Activated CD8-positive, alpha-beta memory T cell treated with anti-CD3 and anti-CD28 coated beads, Interleukin-2, amount 50 U/mL, for 4 hours (primary cell): ENCODE data around the gene MAT1A.
"Not testable (repeated sequence)": the region's sequence is repeated elsewhere in the genome, so short reads cannot be mapped to it uniquely, and the experiment has no call there.

Experiments used
- DNase-seq: peaks from one replicate; pipeline ENCODE4 v3.0.0-alpha.2; 2020

The MAT1A gene

DNA sequence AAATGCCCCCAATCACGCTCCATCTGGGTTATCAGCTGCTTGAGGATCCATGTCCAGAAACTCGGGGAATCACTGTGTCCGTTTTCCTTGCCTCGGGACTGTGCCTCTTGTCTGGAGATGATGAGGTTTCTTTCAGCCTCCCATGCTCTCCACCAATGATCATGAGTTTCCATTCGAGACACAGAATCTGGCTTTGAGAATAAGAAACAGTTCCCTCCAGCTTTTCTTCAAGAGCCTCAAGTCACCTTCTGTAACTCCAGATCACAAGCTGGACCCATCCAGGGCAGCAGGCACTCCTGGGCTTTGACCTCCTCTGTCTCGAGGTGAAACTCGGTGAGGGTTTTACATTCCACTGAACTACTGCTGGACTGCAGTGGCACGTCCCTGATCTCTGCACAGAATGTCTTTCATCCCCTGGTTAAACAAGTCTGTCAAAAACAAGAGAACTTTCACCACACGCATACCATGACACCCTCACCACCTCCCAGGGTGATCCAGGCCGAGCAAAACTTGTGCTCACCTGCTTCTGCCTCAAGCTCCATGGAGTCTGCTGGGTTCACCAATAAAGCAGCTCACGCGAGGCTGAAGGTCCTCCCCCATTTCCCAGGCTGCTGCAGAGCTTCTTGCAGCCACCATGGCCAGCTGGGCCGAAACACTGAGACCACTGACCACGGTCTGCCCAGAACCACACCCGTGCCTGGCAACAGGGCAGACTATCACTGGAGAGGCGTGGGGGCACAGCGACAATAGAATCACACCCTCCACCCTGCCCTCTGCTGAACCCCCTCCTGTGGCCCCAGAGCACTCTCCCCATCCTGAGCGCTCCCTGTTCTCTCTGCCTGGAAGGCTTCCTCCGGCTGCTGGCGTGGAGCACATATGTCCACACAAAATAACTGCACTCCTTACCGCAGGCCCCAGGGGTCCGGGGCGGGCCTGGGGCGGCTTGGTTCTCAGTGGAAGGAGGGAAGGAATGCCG, 25.1 kb downstream of the MAT1A start:
- no peak for DNase-seq

DNA sequence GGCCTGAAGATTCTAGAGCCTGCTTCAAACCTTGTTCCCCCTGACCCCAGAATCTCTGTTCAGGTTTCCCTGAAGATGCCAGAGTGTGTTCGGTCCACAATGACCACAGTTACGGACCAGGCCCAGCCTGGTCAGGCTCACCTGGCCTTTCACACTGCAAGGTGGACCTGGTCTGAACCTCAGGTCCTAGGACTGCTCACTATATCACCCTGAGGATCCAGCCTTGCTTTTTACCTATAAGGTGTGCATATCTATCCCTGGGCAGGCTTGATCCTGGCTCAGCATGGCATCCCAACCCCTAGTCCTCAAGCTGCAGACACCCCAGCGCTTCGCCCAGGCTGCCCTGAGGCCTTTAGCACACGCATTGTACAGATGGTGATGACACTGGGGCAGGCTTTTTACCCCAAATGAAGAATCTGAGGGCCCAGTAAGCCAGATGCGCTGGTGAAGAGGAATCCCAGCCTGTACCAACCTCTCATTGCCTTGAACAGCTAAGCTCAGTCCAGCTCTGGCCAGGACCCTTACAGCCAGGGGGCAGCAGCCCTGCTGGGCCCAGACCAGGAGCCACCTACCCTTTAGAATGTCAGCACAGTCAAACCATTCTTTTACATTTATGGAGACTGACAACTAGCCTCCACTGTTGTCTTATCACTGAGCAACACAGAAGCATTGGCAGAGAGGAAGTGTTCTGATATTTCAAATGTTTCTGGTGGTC, 28.0 kb downstream of the MAT1A start:
- DNase-seq = no peak

DNA sequence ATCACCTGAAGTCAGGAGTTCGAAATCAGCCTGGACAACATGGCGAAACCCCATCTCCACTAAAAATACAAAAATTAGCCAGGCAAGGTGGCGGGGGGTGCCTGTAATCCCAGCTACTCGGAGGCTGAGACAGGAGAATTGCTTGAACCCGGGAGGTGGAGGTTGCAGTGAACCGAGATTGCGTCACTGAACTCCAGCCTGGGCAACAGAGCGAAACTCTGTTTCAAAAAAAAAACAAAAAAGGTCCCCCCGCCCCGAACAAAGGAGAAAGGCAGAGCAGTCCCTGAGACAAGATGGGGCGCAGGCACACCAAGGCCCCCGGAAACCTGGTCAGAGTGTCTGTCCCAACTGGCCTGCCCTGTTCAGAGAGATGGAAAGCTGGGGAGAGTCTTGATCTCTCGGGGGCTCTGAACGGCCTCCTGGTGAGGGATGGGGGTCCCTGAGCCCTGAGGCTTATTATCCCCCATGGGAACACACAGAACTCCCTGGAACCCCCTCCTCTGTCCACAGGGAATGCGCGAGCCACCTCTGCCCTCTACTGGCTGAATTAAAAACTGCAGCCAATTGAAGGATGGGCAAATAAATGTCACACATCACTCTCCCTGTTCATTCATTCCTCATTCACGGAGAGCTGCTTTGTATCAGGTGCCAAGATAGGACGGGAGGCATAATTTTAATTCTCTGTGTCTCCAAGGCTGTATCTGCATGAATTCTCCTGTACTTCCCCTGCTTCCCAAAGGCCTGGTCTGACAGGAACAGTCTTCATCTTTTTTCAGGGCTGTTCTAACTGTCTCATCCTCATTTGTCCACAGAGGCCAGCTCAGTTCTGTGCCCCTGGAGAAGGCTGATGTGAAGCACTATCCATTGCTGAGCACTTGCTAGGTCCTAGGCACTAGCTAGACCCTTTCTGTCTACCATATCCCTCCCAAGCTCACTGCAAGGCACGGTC, 28.9 kb downstream of the MAT1A start:
- DNase-seq = no peak

DNA sequence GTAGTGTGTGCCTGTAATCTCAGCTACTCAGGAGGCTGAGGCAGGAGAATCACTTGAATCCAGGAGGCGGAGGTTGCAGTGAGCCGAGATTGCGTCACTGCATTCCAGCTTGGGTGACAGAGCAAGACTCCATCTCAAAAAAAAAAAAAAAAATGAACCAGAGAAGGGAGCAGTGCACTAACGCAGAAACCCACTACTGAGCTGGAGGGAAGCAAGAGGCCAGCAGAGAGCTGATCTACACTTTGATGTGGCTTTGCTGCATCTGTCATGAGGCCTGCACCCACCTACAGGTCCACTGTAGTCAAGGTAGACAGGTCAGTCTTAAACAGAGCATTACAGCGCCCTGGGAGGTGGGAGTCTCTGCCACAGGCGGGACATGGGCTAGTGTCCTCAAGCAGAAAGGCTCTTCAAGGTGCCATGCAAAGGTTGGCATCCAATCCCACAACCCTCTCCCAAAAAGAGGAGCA, 30.0 kb downstream of the MAT1A start:
- DNase-seq = no peak

DNA sequence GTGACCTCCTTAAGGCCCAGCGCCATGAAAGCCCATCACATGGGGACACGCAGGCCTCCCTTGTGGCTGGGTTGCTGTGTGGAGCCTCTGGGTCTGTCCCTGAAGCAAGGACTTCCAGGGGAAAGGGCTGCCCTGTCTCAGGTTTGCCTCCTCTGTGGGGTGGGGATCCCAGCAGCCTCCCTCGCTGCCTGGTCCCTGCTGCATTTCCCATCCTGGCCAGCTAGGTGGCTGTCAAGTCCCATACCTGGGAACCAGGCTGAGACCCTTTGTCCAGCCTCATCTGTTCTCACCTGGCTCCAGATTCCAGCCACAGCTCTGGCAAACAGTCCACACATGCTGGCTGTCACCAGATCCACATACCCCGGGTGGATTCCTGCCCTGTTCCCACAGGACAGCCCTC, 32.7 kb downstream of the MAT1A start:
- DNase-seq = not testable (repeated sequence)

DNA sequence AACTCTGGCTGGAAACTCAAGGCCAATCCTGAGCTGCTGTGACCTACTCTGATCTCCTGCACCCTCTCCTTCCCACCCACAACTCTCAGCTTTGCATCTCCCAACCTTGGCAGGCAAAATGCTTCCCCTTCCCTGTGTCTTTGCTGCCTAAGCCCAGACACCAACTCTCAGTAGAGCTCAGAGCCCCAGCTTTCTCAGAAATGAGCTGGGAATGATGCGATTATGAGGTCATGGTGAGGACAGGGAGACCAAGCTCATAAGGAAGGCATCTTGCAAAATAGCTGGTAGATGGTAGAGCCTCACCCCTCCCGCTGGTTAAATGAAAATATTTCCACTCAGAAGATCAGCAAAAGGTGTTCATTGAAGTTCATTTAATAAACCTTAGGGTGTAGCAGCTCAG, 34.7 kb downstream of the MAT1A start:
- DNase-seq = not testable (repeated sequence)

DNA sequence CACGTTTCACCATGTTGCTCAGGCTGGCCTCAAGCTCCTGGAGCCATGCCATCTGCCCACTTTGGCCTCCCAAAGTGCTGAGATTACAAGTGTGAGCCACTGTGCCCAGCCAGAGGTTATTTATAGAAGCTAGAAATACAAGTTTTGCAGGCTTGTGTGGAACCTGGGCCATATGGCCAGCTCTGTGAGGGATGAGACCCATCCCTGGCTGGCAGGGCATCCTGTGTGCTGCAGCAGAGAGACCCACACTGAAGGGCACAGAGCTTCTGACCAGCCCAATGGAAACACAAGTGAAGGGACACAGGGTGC, 35.5 kb downstream of the MAT1A start:
- DNase-seq = not testable (repeated sequence)

DNA sequence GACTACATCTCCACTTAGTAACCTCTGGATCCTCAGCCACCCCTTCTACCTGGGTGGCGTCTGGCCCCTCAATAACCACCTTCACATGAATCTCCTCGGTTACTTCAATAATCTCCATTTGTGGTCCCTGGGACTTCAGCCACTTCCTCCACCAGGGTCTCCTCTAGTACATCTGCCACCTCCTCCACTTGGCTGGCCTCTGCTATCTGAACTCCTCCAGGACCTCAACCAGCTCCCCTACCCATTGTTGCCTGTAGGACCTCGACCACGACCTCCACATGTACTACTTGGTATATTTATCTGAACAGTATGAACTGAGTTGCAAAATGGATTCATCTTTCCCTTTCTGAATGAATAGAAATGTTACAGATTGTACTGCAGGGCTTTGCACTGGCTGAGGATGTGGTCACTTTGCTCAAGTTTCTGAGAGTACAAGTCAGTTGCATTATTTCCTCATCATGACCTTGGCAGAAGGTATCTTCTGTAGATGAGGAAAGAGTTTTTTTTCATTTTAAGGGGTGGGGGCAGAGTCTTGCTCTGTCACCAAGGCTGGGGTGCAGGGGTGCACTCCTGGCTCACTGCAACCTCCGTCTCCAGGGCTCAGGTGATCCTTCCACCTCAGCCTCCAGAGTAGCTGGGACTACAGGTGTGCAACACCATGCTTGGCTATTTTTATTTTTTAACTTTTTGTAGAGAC, 36.0 kb downstream of the MAT1A start:
- DNase-seq = no peak

DNA sequence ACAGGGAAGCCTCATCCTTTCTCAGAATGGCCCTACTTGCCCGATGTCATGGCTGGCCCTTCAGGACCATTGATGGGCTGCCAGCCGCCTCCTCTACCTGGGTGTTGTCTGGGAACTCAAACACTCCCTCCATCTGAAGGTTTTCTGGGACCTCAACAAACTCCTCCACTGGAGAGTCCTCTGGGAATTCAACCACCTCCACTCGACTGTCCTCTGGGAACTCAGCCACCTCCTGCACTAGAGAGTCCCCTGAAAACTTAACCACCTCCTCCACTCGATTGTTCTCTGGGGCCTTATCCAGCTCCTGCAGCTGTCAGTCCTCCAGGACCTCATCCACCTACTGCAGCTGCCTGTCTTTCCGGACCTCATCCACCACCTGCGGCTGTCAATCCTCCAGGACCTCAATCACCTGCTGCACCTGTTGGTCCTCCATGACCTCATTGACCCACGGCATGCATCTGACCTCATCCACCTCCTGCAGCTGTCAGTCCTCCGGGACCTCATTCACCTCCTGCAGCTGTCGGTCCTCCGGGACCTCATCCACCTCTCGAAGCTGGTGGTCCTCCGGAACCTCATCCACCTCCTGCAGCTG, 37.1 kb downstream of the MAT1A start:
- no peak for DNase-seq

DNA sequence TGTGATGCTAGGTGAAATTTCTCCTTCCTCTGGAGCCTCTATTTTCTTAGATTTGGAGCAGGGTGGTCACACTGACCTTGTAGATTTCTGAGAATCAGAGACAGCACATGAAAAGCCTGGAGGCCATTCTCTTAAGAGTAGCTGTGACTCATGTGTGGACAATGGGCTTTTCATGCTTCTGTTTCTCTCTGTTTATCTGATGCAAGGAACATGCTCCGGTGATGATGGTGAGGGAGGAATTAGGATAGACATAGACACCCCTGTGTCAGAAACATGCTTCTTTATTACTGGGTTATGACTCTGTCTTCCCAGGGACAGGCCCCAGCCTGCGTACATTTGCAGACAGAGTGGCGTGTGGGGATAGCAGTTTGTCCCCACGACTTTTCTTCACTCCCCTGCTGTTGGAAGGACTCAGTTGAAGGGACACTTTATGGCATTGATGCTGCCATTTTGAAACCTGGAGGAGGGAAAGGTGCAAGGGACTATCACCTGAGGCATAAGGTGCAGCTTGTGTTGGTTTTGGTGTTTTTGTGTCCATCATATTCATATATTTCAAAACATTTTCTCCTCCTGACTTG, 37.7 kb downstream of the MAT1A start:
- DNase-seq = not testable (repeated sequence)

DNA sequence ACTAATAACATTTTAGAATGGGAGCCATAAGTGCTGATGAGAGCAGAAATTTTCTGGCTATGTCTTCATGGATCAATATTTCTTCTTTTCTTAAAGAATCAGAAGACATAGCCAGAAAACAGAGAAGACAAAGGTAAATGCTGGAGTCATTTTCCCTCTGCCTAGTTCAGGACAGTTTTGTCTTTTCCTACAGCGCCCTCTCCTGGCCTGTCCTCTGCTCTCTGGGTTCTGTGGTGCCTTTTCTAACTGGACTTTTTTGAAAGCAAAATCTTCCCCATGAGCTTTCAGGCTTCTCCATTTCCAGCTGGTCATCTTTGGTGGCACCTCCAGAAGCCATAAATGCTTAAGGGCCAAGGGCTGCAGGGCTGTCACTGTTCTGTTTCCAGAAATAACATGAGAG, 39.1 kb downstream of the MAT1A start:
- DNase-seq = not testable (repeated sequence)

DNA sequence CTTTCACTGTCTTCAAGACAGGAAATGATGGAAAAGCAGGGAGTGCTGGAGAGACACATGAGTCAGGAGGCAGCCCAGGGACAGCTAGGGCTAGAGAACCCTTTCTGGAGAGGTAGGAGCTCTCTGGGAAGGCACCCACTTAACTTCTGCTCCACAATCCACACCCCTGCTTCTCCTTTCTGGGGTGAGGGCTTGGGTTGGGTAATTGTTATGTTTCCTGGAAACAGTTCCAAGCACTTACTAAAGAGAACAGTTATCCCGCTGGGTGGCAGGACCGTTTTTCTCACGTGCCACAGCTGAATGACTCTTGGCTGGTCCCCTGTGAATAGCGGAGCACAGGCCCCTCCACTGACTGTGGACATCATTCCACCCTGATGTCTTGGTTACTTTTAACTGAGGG, 39.6 kb downstream of the MAT1A start:
- not testable (repeated sequence) for DNase-seq

DNA sequence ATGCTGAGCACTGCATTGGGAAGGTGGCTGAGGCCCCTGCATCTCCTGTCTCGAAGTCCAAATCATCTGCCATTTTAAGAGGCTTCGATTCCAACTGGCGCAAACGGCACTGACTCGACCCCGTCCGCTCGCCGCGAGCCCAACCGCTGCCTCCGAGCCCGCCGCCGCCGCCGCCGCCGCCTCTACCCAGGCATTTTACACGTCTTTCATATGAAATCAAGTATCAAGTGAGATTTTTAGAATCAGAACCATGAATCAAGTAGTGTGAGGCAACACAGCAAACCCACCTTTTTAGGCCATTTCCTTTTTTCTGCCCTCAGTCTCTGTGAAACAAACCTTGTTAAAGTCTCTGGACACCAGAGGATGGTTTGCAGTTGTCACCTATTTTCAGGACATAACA, 41.8 kb downstream of the MAT1A start:
- DNase-seq = not testable (repeated sequence)

DNA sequence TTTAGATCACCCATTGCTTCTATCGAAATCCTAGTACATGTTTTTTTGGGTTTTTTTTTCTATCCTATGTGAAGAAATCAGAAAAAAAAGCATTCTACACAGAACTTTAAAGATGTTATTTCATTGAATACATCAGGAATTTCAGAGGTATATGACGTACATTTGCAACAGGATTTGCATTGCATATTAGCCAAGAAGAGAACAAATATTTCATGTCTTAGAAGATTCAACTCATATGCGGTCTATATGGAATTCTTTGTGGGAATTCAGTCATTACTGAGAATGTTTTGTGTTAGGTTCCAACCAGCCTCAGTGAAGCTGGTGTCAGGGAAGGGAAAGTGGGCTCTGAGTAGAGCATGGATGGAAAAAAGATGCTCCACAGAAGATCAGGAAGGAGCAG, 45.1 kb downstream of the MAT1A start:
- DNase-seq = not testable (repeated sequence)

DNA sequence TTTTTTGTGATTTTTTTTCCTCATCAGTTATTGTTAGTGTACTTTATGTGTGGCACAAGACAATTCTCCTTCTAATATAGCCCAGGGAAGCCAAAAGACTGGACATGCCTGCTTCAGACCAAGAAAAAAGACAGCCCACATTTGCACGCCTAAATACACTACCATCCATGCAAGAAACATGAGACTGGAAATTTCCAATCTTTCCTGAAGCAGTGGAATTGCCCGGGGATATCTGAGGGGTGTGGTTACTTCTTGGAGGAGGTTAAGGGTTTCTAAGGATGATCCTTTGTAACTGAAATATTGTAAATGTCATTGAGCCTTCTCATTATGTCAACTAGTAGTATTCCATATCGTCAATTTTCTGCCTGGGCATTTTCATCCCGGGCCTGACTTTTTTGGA, 47.1 kb downstream of the MAT1A start:
- not testable (repeated sequence) for DNase-seq

DNA sequence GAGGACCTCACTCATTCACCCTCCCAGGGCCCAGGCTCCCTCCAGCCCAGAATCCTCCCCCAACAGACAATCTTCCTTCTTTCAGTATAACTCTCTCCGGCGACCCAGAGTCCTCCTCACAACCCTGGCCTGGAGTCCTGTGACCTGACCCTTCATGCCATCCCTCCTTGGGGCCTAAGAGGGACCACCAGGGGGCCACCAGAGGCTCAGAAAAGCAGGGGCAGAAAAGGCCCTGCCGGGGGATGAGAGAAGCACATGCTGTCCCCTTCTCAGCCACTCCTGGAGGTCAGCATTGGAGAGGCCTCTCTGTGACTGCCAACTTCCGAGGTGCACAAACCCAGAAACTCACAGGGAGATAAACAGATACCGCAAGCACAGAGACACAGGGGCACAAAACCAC, 53.0 kb downstream of the MAT1A start:
- DNase-seq = not testable (repeated sequence)

DNA sequence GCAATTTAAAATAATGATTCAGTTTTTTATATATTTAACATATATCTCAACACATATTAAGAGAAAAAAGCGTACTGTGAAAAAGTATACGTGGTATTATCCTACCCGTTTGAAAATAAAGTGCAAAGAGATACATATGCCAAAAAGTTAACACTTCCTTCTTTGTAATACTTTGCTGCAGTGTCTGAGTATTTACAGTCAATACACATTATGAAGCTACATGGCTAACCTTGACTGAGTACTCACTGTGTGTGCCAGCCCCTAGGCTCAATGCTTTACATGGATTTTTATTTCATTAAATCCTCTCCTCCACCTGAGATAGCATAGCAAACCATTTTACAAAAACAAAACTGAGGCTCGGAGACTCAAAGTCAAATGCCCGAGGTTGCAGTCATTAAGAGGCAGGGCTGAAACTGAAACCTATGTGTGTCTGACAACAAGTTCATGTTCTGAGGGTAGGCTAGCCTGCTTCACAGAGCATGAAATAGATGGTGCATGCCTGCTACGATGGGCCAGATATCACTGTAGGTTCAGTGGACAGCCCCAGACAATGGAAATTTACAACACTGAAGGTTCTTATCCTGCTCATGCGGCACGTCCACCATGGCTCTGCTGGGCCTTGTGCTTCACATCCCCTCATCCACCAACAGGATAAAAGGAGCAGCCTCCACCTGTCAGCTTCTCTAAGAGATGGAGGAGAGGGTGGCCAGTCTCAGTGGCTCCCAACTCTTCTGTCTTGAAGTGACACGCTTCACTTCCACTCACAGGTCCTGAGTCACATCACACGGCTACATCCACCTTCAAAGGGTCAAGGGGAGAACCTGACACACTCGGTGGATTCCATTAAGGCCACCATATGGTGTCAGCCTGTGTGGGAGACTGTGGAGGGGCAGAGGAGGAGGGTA, 54.9 kb downstream of the MAT1A start:
- not testable (repeated sequence) for DNase-seq

DNA sequence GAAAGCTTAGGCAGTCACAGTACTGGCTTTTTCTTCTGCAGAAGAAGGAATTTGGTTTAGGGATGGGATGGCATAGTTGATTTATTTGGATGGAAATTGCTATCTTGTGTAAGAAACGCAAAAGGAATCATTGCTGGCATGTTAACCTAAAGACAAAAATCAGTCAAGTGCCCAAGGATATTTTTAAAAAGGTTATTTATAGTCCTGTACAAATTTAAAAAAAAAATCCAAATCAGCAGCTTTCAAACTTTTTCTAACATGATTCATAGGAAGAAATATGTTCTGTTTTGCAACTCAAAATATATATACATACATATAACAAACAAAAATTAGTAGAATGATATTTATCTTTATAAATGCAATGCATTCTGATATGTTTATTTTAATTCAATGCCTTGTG, 55.6 kb downstream of the MAT1A start:
- DNase-seq = not testable (repeated sequence)

DNA sequence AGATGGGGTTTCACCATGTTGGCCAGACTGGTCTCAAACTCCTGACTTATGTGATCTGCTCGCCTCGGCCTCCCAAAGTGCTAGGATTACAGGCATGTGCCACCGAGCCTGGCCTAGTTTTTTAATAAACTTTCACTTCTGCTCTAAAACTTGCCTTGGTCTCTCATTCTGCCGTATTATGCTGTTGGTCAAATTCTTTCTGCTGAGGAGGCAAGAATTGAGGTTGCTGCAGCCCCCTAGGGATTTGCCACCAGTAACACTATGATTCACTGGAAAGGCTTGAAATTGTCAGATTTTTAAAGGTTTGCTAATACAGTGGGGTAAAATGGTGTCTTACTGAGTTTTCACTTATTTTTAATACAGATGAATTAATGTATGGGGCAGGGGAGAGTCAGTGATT, 62.7 kb downstream of the MAT1A start:
- DNase-seq = not testable (repeated sequence)

DNA sequence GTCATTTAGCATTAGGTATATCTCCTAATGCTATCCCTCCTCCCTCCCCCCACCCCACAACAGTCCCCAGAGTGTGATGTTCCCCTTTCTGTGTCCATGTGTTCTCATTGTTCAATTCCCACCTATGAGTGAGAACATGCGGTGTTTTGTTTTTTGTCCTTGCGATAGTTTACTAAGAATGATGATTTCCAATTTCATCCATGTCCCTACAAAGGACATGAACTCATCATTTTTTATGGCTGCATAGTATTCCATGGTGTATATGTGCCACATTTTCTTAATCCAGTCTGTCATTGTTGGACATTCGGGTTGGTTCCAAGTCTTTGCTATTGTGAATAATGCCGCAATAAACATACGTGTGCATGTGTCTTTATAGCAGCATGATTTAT, 66.4 kb downstream of the MAT1A start:
- DNase-seq = not testable (repeated sequence)
